GM18508 (cell line): ENCODE results near the gene HCAR3.
"Not testable (repeated sequence)": the region's sequence is repeated elsewhere in the genome, so short reads cannot be mapped to it uniquely, and the experiment has no call there.

Source experiments
- ATAC-seq: cut with Tn5 transposase; IDR thresholded peaks from one replicate; pipeline ENCODE4 v1.9.1; 2021; ENCODE audit warnings: moderate number of reproducible peaks; ENCODE audit not compliant: insufficient read depth, unreplicated experiment

Gene HCAR3

DNA sequence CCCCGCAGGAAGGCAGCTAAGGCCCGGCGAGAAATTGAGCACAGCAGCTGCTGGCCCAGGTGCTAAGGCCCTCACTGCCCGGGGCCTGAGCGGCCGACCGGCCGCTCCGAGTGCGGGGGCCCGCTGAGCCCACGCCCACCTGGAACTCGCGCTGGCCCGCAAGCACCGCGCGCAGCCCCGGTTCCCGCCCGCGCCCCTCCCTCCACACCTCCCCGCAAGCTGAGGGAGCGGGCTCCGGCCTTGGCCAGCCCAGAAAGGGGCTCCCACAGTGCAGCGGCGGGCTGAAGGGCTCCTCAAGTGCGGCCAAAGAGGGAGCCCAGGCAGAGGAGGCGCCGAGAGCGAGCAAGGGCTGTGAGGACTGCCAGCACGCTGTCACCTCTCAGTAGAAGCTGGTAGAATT, 39.8 kb downstream of the HCAR3 start:
- ATAC-seq = not testable (repeated sequence)

DNA sequence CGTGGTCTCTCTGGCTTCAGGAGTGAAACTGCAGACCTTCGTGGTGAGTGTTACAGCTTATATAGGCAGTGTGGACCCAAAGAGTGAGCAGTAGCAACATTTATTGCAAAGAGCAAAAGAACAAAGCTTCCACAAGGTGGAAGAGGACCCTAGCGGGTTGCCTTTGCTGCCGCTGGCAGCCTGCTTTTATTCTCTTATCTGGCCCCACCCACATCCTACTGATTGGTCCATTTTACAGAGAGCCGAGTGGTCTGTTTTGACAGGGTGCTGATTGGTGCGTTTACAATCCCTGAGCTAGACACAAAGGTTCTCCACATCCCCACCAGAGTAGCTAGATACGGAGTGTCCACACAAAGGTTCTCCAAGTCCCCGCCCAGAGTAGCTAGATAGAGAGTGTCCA, 40.6 kb downstream of the HCAR3 start:
- not testable (repeated sequence) for ATAC-seq

DNA sequence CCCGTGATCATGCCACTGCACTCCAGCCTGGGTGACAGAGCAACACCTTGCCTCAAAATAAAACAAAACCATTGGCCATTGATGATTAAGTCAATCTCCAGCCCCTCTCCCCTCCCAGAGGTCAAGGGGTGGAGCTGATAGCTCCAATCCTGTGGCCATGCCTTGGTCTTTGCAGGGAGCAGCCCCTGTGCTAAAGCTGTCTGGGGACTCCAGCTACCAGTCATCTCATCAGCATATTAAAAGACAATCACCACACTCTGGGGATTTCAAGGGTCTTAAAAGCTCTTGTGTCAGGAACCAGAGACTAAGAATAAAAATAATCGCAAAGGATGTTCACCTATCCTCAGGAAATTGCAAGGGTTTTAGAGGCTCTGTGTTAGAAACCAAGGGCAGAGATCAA, 44.1 kb downstream of the HCAR3 start:
- ATAC-seq = no peak

DNA sequence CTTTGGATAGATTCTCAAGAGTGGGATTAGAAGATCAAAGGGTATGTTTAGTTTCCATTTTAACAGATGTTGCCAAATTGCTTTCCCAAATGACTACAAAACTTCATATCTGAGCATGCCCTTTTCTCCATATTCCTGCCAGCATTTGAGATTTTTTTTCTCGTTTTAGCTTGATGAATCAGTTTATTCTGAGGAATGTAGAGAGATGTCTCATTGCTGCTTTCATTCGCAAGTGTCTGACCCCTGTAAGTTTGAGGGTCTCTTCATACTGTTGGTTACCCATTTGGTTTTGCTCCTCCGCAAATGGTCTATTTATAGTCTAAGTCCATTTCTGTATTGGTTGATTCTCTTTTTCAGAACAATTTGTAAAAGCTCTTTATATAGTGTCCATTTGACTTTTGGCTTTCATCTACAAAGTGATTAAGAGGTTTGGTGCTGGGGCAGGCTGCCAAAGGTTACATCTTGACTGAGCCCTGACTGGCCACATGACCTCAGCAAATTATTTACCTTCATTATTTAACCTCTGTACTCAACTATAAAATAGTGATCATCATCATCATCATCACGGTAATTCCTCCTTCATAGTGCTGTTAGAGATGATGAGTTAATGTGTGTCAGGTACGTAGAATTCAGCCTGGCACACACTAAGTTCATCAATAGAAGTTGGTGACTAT, 47.1 kb downstream of the HCAR3 start:
- ATAC-seq = no peak

DNA sequence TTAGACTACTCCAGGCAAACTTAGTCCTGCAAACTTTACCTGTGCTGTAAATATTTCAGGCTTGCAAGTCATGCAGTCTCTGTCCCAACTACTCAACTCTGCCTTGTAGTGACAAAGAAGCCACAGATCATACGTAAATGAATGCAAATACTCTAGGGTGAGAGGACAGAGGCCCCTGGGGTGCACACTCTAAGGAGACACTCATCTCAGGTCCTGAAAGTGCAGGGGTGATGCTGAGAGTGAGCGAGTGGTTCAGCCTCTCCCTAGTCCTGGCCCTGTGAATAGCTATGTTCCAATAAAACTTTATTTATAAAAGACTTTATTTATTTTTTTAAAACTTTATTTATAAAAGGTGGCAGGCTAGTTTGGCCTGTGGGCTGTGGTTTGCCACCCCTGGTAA, 48.3 kb downstream of the HCAR3 start:
- no peak for ATAC-seq

DNA sequence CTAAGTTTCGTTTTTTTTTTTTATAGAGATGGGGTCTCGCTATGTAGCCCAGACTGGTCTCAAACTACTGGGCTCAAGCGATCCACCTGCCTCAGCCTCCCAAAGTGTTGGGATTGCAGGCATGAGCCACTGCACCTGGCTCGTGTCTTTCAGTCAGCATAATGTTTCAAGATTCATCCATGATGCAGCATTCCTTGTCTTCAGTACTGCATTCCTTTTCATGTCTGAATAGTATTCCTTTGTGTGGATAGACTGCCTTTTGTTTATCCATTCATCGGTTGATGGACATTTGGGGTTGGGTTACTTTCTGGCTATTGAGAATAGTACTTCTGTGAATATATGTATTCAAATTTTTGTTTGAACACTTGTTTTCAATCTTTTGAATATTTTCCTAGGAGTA, 50.9 kb downstream of the HCAR3 start:
- no peak for ATAC-seq

DNA sequence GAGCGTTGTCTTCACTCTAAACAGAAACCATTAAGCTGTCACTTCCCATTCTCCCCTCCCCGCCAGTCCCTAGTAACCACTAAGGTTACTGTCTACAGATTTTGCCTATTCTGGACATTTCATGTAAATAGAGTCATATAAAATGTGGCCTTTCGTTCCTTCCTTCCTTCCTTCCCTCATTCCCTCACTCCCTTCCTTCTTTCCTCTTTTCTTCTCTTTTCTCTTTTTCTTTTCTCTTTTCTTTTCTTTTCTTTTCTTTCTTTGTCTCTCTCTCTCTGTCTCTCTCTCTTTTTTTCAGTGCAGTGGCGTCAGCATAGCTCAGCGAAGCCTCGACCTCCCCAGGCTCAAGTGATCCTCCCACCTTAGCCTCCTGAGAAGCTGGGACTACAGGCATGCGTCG, 51.3 kb downstream of the HCAR3 start:
- no peak for ATAC-seq
